Measurements from ENCODE around the gene PVALB. TPM values are rescaled to one million over a fixed set of nuclear protein-coding genes. Genes with fewer than 3 reads are reported as not detected.

PVALB gene
- polyA plus RNA-seq, 1 of the 3 experiments (the other 2 are of a cell fraction), result not detected

DNA sequence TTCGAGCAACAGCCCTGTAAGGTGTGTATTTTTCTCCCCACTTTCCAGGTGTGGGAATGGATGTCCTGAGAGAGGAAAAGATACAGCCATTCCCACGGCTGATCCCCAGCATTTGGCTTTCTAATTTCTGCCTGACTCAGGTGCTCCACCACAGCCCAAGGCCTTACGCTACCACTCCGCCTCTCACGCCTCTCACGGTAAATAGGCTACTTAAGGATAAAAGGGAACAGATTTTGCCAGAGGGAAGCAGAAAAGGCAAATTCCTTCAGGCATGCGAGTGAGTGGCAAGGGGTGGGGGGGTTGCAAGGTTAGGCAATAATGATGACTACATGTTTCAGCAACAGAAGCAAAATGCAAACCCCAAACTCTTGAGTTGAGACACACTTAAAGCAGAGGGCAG, 9.2 kb downstream of the PVALB start (continued):
- TF ChIP-seq, protein P1, sequence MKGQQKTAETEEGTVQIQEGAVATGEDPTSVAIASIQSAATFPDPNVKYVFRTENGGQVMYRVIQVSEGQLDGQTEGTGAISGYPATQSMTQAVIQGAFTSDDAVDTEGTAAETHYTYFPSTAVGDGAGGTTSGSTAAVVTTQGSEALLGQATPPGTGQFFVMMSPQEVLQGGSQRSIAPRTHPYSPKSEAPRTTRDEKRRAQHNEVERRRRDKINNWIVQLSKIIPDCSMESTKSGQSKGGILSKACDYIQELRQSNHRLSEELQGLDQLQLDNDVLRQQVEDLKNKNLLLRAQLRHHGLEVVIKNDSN (IDR thresholded peaks at IDR 0.05; ENCODE audit: borderline replicate concordance, low read depth), result no peak
- TF ChIP-seq RCOR1 (IDR thresholded peaks at IDR 0.05; ENCODE audit: low read length) (no peak), YY1 (IDR thresholded peaks at IDR 0.05; ENCODE audit: low read depth) (no peak)
- TF ChIP-seq, protein P2, sequence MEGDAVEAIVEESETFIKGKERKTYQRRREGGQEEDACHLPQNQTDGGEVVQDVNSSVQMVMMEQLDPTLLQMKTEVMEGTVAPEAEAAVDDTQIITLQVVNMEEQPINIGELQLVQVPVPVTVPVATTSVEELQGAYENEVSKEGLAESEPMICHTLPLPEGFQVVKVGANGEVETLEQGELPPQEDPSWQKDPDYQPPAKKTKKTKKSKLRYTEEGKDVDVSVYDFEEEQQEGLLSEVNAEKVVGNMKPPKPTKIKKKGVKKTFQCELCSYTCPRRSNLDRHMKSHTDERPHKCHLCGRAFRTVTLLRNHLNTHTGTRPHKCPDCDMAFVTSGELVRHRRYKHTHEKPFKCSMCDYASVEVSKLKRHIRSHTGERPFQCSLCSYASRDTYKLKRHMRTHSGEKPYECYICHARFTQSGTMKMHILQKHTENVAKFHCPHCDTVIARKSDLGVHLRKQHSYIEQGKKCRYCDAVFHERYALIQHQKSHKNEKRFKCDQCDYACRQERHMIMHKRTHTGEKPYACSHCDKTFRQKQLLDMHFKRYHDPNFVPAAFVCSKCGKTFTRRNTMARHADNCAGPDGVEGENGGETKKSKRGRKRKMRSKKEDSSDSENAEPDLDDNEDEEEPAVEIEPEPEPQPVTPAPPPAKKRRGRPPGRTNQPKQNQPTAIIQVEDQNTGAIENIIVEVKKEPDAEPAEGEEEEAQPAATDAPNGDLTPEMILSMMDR (IDR thresholded peaks at IDR 0.05), result no peak

DNA sequence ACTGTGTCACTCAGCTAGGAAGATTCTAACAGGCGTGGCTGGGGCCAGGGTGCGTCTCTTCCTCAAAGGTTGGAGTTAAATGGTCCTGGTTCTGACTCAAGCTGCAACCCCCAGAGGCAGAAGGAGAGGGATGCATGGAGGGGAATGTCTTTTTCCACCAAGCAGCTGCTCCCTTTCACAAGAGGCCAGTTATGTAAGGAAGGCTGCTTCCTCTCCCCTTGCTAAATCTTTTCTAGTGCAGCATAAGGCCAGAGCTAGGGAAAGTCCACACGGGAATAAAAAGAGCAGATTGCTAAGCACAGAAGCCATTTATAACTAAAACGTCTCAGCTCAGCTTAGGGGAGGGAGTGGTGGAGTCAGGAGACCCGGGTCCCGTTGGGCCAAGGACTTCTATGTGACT, 10.0 kb downstream of the PVALB start:
- no peak for DNase-seq
- Histone ChIP-seq H3K9ac (no peak overlapping the region), H3F3A (replicated peaks; ENCODE audit: insufficient read depth) (no peaks in the 10 kb centered on the region), H3K27me3 (ENCODE audit: insufficient read depth) (peaks cover 40% of the 10 kb centered on the region), H3K9me2 (no peaks in the 10 kb centered on the region), H3K4me3 (ENCODE audit: low read depth in 2 of 2, low read length in 1 of 2) (no peak overlapping the region), H4K20me1 (ENCODE audit: insufficient read depth) (no peaks in the 10 kb centered on the region), H3K27ac (ENCODE audit: low read depth in 2 of 2, low read length in 1 of 2) (no peak overlapping the region), H3K4me1 (ENCODE audit: control insufficient read depth in 1 of 2, insufficient read depth in 2 of 2, low read depth in 1 of 2, low read length in 1 of 2) (no peaks in the 10 kb centered on the region), H3K36me3 (replicated peaks in 1 of 2; ENCODE audit: control insufficient read depth in 1 of 2, insufficient read depth in 2 of 2, low read length in 1 of 2) (no peaks in the 10 kb centered on the region), H3K79me2 (ENCODE audit: insufficient read depth) (no peaks in the 10 kb centered on the region), H3K4me2 (no peak overlapping the region), H2AFZ (ENCODE audit: low read depth) (no peak overlapping the region), H3K9me3 (no peaks in the 10 kb centered on the region)
- ChIA-PET POLR2A (no interaction called here), CTCF (interaction anchor here (1.4 to 6.1 kb wide), 3 partner anchors 25 to 171 kb away, joined by 6 to 36 read pairs (median 11); no protein-coding TSS in a partner anchor)
- TF ChIP-seq, protein P2 (IDR thresholded peaks at IDR 0.05), result no peak
- TF ChIP-seq FOSL2 (IDR thresholded peaks at IDR 0.05; ENCODE audit: borderline replicate concordance, low read depth) (no peak), RAD21 (IDR thresholded peaks at IDR 0.05; ENCODE audit: low read length) (no peak), NRF1 (IDR thresholded peaks at IDR 0.05; ENCODE audit: low read depth, low read length) (no peak), SIN3A (IDR thresholded peaks at IDR 0.05; ENCODE audit: borderline replicate concordance, low read depth, low read length) (no peak), GABPA (IDR thresholded peaks at IDR 0.05; ENCODE audit: low read depth) (no peak)
- TF ChIP-seq, protein P3, sequence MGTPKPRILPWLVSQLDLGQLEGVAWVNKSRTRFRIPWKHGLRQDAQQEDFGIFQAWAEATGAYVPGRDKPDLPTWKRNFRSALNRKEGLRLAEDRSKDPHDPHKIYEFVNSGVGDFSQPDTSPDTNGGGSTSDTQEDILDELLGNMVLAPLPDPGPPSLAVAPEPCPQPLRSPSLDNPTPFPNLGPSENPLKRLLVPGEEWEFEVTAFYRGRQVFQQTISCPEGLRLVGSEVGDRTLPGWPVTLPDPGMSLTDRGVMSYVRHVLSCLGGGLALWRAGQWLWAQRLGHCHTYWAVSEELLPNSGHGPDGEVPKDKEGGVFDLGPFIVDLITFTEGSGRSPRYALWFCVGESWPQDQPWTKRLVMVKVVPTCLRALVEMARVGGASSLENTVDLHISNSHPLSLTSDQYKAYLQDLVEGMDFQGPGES (IDR thresholded peaks at IDR 0.05; ENCODE audit: low read depth, low read length), result no peak
- 34% methylated on average over 6 of the region's 6 CpGs for WGBS (ENCODE audit: low lambda C conversion rate)

Data from SK-N-SH (cell line).